ENCODE measurements around the gene SMG1.
A peak's percentile ranks its signal among the peaks of the same experiment; 100 is the strongest.
"Not testable (repeated sequence)": the region's sequence is repeated elsewhere in the genome, so short reads cannot be mapped to it uniquely, and the experiment has no call there.

Gene SMG1

DNA sequence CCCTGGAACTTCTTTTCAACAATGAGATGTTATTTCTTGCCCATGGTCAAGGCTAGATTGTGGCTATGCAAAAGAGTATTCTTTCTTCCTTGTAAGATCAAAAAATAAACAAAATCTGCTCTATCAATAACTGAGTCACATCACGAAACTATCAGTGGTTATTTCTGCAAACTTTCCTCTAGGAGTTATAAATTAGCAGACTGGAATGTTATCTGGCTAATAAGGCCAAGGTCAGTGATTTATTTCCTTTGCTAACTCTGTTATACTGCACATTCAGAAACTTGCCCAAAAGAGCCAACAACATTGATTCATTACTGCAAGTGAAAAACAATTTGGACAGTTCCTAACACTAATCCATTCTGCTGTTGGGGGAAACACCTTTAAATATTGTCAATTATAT lies 129.8 kb downstream of the SMG1 start:
- DNase-seq: no peak

DNA sequence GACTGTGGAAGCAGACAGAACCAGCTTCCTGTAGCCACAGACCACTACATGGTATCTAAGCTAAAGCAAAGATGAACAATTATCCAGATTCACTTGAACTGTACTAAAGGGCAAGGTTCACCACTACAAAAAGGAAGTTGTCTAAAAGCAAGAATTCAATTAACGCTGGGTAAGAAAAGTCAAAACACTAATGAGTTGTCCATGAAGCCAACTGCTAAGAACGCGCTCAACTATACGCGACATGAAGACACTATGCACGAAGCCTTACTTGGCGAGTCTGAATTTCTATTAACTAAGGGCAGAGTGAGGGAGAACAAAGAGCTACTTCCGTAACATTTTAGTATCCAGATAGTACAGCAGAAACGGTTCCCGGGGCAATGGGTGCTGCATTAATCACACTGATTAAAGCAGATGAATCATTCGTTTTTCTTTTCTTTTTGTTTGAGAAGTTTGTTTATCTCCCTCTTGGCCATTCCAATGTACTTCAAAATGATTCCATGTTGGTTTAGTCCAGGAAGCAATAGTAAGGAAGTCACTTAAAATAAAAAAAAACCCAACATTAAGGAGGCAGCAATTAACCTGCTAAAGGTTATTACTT lies 133.3 kb downstream of the SMG1 start:
- DNase-seq: no peak

DNA sequence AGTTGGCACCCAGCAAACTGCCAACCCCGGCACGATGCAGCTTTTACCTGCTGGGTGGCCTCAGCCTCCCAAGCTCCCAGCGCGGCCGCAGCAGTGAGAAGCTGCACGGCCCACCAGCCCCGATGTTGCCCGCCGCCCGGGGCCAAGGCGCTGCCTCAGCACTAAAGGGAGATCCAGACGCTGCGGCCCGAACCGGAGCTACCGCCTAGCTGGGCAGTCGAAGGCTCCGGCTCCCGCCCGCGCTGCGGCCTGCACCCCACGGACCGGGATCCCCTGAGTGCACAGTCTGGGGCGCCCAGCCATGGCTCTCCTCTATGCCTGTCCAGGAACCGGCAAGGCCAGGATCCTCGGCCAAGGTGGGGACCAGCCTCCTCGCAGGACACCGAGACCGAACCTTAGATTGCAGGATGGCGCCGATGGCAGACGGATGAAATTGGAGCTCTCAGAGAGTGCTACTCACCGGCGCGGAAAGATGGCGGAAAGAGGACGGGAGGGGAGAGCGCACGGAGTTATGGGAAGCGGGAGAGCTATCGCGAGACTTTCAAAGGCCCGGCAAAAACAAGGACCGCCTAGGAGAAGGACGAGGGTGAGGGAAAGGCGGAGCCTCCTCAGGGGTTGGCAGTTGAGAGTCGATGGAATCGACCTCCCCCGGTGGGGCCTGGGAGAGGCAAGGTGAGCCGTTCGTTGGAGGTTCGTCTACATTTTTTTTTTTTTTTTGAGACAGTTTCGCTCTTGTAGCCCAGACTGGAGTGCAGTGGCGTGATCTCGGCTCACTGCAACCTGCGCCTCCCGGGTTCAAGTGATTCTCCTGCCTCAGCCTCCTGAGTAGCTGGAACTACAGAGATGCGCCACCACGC lies 136.1 kb downstream of the SMG1 start, which contains the start of gene RPS15A:
RPS15A (minus strand) TSS at position 485 of the 857 bp plus-strand sequence. CDS start 1,221 bp downstream, outside the sequence.
- peak; percentile 93 for DNase-seq

DNA sequence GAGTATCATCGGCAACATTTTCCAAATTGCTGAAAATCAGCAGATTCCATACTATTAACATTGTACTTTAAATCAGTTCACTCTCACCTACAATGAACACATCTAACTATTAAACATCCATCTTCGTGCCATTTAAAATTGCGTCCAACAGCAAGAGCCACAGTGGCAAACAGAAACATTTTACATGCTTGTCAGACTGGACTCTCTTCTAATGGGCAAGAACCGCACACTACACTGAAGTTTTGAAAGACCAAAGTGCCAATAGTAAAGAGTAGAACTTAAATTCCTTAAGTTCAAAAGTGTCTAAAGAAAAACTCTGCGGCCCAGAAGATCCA lies 136.7 kb downstream of the SMG1 start:
- DNase-seq: no peak

DNA sequence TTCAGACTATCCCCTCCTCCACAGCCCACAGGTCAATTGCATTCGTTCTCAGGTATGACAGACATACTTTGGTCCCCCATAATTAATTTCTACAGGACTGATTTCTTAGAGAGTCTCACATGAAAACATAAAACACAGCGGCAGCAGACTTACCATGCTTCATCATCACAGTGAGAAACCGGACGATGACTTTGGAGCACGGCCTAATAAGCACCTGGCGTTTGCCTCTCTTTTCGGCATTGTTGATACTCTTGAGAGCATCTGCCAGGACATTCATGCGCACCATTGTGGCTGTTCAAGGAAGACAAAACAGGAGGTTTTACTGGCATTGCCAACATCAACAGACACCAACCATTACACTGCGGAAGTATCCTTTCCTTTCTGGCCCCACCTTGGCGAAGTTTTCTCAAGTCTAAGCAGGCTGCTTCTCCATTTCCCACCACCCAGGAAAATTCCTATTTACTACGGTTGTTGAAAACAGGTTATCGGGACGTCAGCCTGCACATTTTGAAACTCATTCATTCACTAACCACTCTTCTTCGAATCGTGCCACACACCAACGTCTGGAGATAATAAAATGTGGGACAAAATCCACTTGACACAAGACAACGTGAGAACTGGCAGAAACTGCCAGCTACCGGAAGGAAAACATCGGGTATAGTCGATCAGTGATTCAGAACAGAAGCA lies 137.2 kb downstream of the SMG1 start:
- no peak for DNase-seq

DNA sequence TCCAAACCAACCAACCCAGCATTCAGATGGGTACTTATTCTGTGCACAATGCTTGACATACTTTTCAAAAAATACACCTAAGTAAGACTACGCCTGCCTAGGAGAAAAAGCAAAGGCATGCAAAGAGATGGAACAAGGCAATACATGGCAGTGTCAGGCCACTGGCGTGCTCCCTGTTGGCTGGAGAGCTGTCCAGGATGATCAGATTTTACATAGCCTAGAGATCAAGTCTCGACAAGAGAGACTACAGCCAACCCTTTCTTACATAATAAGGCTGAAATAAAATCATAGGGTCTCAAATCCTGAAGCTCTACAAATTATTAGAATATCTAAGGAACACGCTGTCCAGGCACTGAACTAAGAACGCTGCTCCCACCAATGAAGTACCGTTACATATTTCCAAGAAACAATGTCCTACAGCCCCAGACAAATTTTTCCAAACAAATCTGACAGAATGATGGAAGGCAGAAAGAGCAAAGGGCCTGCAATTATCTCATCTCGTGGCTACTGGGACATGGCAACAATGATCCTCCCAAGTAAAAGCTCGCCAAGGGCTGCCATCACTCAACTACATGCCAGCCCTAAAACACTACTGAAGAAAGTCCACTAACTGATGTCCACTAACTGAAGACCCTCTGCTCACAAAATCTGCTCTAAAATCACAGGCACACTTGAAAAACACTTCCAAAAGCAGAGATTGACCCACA lies 141.1 kb downstream of the SMG1 start:
- DNase-seq: no peak

DNA sequence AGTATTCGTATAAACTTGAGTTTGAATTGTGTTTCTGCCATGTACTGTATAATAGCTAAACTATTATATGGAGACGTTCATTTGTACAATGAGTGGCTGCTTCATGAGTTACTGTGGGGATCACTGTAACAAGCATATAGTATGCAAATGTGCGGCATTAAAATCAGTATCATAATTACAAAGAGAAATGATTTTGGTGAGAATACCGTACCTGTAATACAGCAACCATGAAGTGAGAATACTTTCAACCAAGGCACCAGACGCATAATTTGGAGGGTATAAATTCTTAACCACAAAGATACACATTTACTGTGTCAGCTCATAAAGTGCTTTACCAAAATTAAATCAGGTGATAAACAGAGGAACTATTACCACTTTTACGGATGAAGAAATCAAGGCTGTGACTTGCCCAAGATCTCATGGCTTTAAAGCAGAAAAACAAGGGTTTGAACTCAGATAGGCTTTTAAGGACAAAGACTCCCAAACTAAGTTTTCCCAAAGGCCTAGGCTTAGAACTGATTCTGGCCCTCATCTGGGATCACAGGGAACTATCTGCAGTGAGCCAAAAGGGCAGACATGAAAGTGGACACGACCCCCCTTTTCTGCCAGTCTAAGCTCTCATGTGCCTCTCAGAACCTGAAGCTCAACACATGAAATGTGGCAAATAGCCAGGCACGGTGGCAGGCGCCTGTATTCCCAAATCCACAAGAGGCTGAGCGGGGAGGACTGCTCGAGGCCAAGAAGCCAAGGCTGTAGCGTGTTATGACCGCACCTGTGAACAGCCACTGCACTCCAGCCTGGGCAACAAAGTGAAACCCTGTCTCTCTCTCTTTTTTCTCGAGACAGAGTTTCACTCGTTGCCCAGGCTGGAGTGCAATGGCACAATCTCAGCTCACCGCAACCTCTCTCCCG lies 142.5 kb downstream of the SMG1 start:
- no peak for DNase-seq

DNA sequence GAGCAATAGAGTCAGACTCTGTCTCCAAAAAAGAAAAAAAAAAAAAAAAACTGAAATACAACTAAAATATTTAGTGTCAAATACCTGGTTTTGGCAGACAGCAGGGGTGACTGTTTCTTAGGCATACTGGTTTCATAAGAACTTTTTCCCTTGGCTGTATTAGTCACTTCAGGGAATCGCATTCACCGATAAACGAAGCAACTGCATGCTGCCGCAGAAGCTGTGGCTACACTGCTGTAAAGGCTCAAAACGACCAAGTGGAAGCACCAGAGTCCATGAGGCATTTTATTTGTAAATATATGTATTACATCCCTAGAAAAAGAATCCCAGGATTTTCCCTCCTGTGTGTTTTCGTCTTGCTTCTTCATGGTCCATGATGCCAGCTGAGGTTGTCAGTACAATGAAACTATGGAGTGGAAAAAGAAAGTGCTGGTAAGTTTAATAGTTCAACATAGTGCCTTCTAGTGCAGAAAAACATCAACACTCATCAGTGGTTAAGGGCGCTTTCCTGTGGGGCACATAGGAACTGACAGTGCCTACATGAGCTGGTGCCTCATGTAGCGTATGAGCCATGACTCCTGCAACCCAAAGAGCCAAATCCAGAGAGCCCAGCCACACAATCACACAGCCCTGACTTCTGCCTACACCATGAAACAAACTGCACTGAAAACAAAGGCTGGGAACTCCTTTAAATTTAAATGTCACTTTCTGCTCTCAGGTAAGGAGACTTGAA lies 143.3 kb downstream of the SMG1 start:
- no peak for DNase-seq

DNA sequence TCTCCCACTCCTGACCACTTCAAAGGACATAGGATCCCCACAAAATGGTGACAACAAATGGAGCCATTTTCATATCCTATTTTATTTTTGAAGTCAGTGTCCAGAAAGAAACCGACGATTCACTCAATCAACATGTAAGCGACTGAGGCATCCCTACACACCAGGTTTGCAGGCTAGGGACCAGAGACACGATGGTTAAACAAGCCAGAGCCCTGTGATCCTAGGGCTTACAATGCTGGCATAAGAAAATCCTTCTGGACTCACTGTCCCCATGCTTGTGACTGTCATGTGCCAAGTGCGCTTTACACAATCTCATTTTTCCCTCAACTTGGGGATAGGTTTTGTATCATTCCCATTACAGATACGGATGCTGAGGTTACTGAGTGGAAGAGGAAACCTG lies 145.0 kb downstream of the SMG1 start:
- DNase-seq: not testable (repeated sequence)

DNA sequence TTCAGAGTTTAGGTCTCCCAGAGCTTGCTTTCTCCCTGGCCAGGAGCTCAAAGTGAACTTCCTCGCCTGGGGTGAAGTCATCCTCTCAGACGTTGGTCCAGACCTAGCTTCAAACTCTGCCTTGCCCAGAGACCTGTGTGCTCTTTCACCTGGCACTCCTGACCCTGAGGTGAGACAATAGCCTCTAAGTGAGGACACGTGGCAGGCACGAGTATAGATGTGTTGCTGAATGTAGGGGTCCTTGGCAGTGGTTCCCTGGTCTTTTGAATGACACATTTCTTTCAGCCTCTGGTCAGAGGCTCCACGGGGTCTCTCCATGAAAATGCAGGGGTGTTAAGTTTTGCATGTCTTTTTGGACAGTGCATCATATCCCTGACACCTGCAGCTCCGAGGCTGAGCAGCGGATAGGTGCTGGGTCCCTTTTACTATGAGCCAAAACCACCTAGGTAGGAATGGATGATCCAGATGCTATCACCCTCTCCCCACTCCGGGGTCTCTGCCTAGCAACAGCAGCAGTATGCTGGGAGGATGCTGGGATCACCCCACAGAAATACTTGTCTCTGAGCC lies 145.7 kb downstream of the SMG1 start:
- not testable (repeated sequence) for DNase-seq

DNA sequence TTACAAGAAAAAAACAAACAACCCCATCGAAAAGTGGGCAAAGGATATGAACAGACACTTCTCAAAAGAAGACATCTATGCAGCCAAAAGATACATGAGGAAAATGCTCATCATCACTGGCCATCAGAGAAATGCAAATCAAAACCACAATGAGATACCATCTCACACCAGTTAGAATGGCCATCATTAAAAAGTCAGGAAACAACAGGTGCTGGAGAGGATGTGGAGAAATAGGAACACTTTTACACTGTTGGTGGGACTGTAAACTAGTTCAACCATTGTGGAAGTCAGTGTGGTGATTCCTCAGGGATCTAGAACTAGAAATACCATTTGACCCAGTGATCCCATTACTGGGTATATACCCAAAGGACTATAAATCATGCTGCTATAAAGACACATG lies 148.5 kb downstream of the SMG1 start:
- not testable (repeated sequence) for DNase-seq

DNA sequence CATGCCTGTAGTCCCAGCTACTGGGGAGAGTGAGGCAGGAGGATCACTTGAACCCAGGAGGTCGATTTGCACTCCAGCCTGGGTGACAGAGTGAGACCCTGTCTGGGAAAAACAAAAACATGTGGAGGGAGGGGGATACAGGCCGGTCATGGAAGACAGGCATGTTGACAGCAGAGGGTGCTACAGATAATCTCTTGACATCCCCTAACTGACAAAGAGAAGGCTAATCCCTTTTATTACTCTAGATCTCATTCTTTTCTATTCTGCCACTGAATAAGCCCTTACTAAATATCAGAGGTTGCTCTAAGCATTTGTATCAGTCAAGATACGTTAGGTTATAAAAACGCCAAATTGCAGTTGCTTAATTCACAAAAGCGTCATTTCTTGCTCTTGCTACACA lies 149.9 kb downstream of the SMG1 start:
- not testable (repeated sequence) for DNase-seq

DNA sequence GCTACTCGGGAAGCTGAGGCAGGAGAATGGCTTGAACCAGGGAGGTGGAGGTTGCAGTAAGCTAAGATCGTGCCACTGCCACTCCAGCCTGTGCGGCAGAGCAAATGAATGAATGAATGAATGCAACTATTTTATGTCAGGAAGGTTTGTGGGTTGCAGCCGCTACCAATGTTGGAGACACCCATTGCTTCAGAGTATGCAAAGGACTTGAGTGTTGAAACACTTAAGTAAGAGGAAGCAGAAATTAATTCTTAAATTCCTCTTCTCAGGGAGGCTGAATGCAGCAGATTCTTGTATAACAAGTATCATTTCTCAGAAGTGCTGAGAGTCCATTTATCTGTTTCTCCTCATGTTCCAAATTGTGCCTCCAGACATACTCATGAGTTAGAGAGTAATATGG lies 151.6 kb downstream of the SMG1 start:
- DNase-seq: not testable (repeated sequence)

DNA sequence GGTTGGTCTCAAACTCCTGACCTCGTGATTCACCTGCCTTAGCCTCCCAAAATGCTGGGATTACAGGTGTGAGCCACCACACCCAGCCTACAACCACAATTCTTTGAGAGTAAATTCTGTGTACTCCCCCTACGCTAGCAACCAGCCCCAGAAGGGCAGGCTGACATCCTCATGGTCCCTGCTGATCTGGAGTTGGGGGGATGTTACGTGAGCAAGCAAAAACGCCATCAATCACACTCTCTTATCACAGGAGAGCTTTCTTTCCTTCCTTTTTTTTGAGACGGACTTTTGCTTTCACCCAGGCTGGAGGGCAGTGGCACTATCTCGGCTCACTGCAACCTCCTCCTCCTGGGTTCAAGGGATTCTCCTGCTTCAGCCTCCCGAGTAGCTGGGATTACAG lies 154.0 kb downstream of the SMG1 start:
- not testable (repeated sequence) for DNase-seq

DNA sequence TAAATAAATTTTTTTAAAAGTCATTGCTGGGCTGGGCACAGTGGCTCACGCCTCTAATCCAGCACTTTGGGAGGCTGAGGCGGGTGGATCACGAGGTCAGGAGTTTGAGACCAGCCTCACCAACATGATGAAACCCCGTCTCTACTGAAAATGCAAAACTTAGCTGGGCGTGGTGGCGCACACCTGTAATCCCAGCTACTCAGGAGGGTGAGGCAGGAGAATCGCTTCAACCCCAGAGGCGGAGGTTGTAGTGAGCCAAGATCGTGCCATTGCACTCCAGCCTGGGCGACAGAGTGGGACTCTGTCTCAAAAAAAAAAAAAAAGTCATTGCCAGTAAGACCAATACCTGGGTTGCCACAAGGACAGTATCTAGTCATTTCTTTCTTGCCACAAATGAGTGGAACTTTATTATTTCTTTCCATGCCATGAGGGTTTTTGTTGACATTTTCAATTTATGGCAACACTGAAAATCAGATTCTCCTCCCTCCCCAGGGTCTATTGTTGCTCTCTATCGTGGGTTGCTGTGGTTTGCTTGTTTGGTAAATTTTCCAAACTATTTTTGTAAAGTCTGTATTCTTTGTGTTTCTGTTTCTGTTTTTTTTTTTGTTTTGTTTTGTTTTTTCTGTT lies 155.8 kb downstream of the SMG1 start:
- not testable (repeated sequence) for DNase-seq

DNA sequence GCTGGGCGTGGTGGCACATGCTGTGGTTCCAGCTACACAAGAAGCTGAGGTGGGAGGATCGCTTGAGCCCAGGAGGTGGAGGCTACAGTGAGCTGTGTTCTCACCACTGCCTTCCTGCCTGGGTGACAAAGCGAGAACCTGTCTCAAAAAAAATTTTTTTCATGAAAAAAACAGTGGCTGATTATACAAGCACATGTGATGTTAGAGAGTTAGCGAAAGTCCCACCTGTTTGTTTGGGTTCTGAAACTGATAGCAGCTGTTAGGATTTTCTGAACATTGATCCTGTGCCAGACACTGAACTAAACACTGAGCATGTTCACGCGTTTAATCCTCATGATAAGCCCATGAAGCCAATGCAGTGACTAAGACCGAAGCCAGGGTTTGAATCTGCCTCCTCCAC lies 159.0 kb downstream of the SMG1 start:
- not testable (repeated sequence) for DNase-seq

DNA sequence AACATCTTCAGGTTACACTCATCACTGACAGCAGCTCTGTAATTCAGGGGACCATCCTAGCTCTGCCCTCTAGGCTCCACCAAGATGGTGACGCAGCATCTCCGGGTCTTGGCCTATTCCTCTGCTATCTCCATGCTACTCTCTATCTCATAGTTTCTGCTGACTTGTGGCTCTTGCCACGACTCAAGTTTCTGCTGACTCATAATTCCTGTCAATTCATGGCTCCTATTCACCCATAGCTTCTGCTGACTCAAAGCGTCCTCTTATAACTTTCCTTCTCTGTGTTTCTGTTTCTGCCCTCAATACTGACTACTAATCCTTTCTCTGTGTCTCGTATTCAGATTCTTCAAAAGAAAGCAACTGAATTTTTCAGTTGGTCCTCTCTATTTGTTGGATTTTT lies 163.5 kb downstream of the SMG1 start:
- not testable (repeated sequence) for DNase-seq

DNA sequence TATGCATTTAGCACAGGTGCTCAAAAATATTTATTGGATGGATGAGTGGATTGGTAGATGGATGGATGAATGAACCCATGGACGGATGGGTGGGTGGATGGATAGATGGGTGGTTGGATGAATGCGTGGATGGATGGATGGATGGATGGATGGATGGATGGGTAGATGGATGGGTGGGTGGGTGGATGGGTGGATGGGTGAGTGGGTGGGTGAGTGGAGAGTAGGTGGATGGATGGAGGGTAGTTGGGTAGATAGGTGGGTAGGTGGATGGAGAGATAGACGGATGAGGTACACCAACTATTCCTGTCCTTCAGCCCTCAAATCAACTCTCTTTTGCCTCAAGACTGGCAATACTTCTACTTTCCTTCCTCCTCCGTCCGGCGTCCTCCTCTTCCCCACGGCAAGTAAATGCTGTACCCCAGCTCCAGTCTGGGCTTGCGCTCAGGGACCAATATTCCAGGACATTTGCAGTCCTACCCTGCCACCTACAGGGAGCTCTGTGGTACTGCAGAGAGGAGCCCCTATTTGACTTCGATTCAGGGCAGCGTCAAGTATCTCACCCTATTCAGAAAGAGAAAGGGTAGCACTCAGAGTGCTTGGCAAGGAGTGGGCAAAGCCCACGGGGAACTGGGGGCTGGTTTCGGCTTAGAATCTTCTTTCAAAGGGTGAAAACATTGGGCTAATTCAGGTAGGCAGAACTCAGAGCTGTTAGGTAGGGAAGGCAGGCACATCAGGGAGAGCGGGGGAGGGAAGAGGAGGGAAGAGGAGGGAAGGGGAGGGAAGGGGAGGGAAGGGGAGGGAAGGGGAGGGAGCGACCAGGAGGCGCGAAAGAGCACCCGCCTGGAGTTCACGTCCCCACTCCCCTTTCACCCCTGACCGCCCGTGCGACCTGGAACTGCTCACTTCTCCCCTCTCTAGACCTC lies 166.3 kb downstream of the SMG1 start:
- not testable (repeated sequence) for DNase-seq

DNA sequence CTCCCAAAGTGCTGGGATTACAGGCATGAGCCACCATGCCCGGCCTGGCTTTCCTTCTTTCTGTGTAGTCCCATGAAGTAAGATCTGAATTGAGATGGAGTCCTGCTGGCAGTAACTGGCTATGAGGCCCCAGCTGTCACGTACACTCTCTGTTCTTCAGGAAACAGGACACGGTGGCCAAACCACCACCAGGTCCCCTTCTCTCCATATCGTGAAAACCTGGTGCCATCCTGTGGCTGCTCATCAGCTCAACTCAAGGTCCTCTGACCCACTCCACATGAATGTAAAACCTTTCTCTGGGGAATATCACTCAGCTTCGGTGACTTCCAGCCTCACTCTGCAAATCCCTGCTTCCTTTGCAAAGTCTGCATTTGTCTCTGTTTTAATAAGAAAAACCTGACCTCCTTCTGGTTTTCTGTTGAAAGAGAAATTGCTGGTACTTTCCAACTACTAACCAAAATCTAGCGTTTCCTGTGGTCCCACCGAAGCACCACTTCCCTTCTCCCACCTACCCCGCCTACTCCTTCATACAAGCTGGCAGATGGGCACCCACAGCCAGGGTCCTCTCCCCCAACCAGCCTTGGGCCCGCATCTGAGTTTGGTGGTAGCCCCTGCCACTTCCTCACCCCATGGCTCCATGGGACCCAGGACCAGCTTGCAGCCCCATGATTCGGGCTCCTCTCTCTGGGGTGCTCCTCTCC lies 168.1 kb downstream of the SMG1 start:
- not testable (repeated sequence) for DNase-seq
